Stimulated activated CD4-positive, alpha-beta T cell treated with anti-CD3 and anti-CD28 coated beads, TNF-alpha, amount 100 ng/mL, for 4 hours (primary cell): ENCODE results near the gene NOP9.

Experiments used
- DNase-seq, 3 experiments: peaks; one replicate each; pipeline ENCODE4 v3.0.0-alpha.2; 2020; ENCODE audit warnings: low read depth in 3 of 3

Gene NOP9

GRCh38 chr14:24329073-24329663 is 29.5 kb downstream of the NOP9 start:
- no peak for DNase-seq

DNA sequence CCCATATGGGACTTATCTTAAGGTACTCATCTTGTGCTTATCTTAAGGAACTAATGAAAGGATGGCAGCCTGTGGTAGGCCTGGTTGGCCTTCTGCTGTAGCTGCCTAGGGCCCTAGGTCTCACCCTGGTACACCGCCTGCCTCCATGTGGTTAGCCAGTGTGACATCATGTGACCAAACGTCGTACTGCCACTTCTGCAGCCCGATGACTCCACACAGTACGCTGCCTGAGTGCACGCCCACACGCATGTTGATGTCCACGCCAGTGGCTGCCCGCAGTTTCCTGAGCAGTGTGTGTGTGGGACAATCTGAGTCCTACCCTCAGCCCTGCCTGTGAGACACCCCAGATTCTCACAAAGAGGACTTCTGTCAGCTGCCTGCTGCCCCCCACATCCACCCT is 30.1 kb downstream of the NOP9 start:
- no peak for DNase-seq

- DNase-seq: no peak
These were observed 31.5 kb downstream of the NOP9 start for GRCh38 chr14:24330973-24331674.

GRCh38 chr14:24331731-24332267 is 32.1 kb downstream of the NOP9 start:
- DNase-seq: no peak

- DNase-seq: peak; percentile 62 to 81 (median 77)
These were observed 32.8 kb downstream of the NOP9 start for GRCh38 chr14:24332268-24332993.

DNA sequence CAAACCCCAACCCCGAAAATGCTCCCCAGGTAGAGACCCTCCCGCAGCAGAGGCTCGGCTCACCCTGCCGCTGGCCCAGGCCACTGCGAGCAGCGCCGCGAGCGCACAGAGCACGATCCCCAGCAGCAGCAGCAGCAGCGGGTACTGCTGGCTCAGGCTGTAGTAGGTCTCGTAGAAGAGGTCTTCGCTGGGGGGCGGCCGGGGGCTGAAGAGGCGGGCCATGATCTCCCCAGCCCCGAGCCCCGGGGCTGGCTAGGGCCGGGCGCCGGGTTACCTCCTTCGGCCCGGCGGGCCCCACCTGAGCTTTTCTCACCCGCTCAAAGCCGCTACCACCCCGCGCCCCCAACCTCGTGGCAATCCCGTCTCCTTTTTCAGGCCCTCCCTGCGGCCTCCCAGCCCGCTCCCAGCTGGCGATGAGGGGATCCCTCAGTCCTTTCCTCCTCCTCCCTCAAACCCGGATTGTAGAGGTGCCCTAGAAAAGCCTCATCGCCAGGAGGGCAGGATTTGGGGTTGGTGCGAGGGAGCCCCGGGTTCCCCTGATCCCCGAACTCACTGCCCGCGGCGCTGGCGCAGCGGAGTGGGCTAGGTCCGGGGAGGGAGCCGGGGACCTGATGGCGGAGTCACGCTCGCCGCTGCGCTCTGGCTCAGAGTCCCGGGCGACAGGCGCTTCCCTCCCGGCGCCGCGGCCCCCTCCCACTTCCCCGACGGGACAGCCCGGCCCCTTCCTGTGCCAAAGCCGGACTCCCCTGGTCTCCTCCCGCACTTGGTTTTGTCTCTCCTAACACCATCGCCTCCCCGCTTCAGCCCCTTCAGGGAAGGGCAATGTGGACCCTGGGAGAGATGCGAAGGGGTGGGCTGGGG is 35.0 kb downstream of the NOP9 start, which contains the start of gene ADCY4:
Gene ADCY4 (minus strand): TSS at position 641 of the 861 bp plus-strand sequence. CDS start 419 bp downstream, at position 222.
- DNase-seq: no peak

DNA sequence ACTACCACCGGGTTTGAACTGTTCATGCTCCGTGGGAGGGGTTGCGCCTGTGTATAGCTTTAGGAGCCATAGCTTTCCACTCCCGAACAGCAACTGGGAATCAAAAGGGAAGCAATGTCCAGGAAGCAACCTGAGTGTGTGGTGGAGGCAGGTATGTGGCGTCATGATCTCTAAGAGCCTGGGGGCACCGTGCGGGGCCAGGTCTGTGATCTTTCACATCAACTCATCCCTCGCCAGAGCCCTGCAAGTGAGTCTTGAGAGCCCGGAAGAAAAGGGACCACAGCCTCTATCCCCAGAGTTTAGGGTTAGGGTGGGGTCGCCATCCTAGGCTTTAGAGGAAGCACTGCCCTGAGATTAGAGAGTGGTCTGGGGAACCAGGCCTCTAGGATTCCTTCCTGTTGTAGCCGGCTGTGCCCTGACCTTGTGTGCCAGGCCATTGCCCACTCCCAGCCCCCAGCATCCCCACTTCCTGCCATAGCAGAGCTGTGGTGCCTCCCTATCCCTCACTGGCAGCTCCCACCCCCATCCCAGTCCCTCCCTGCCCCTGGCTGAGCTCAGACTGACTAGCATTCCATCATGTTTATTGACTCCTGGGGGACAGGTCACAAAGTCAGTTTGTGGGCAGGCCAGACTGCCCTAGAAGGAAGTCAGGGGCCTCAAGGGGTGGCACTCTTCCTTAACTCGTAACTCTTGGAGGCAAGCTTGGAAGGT is 36.0 kb downstream of the NOP9 start:
- no peak for DNase-seq

GRCh38 chr14:24337144-24337823 is 37.6 kb downstream of the NOP9 start:
- DNase-seq: no peak

DNA sequence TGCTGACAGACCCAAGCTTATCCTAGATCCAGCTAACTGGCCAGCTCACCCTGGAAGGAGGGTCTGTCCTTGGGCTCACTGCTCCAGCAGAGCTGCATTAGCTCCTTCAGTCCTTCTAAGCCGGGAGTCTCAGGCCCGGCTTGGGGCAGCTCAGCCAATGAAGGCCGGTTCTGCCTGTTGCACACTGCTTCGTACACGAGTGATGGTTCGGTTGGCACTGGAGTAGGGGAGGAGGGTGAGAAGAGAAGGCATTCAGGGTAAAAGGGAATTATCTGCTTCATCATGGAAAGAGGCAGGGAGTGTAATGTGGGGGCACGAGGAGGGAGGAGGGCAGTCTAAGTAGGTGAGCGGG is 38.1 kb downstream of the NOP9 start:
- DNase-seq: no peak

GRCh38 chr14:24338843-24339242 is 39.2 kb downstream of the NOP9 start:
- DNase-seq: no peak

DNA sequence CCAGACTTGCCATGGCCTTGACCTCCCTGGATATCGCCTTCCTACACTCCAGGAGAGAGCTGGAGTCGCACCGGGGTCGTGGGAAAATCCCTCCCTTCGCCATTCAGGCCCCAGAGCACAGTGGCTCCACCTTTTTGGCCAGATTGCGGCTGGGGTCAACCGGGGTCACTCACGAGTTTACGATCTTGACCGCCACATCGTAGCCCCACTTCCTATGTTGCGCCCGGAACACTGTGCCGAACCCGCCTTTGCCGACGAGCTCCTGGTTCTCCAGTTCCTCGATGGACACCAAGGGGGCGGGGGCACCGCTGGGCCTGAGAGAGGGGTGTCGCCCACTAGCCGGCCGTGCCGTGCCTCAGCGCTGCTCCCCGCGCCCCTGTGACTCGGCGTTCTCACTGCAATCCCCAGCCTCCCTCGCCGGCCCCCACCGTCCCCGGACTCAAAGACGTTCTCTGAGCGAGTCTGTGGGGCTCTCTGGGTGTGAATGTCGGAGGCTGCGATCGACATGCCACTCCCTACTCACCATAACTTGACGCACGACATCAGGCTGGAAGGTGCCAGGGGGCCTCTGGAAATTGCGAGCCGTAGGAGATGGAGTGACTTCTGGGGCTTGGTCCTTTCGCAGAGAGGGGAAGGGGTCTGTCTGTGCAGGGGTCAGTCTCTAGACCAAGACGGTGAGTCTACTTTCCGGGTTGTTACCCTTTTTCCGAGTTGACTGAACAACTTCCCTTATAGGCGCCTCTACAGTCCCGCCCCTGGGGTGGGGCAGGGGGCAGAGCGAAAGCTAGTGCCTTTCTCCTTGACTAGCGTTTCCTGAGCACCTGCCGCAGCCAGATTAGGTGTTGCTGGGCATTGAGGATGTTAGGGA is 39.9 kb downstream of the NOP9 start, which contains the start of gene RIPK3:
Gene RIPK3 (minus strand): TSS at position 708 of the 868 bp plus-strand sequence. CDS start 165 bp downstream, at position 543.
- peak; percentile 42 to 54 (median 44) for DNase-seq

GRCh38 chr14:24340606-24341005 is 41.0 kb downstream of the NOP9 start:
- no peak for DNase-seq

- no peak for DNase-seq
These were observed 43.2 kb downstream of the NOP9 start for GRCh38 chr14:24342889-24343288.

GRCh38 chr14:24343795-24344660 is 44.4 kb downstream of the NOP9 start:
- no peak for DNase-seq

- no peak for DNase-seq
These were observed 47.5 kb downstream of the NOP9 start for GRCh38 chr14:24347134-24347533.

- DNase-seq: no peak
These were observed 48.5 kb downstream of the NOP9 start for GRCh38 chr14:24348186-24348585.

DNA sequence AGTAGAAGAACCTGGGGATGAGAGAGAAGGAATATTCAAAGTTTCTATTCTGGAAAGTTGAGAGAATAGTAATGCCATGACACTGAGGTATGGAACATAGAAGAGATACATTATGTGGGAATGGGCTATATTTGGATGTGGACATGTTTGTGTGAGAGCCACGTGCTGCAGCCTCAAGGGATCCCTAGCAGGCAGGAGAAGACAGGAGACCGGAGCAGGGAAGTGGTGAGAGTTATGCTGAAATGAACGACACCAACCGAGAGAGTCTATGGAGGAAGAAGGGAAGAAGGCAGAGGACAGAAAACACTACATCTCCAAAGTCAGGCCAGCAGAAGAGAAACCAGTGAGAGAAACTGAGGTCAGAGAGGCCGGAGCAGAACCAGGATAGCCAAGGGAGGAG is 50.1 kb downstream of the NOP9 start:
- DNase-seq: no peak

DNA sequence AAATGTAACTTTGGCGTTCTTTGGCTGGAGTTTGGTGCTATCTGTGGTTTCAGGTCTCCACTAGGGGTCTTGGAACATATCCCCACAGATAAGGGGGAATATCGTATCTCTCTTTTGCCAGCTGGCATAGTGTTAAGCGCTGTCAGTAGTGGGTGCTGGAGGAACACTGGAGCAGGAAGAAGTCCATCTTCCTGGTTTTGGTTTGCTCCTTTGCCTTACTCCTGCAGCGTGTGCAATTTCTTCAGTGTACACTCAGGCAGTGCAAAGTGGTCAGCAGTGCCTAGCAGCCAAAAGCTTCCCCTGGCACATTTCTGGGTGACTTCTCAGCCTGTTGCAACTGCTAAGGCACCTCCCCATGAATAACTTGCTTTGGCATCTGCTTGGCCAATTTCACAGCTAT is 51.9 kb downstream of the NOP9 start:
- no peak for DNase-seq
